HL-60 (cell line): ENCODE results near the gene PRICKLE2.

Experiments
- DNase-seq, 2 experiments: peaks; one replicate each; pipeline ENCODE4 v3.0.0-alpha.2; 2010 to 2020; ENCODE audit warnings: low read depth in 1 of 2, low spot score in 1 of 2
- H3K27ac ChIP-seq: fragments of 250-450 bp; sonication (Bioruptor Pico); replicated peaks from 2 replicates; pipeline ENCODE4 v1.5.1; 2020; ENCODE audit warnings: mild to moderate bottlenecking, moderate library complexity
- H3K27me3 ChIP-seq: fragments of 250-450 bp; sonication (Bioruptor Pico); 2 replicates; pipeline ENCODE4 v1.5.1; 2021; ENCODE audit warnings: mild to moderate bottlenecking, moderate library complexity; ENCODE audit not compliant: insufficient read depth, poor library complexity, severe bottlenecking
- H3K4me3 ChIP-seq: replicated peaks from 2 replicates; pipeline ENCODE4 v1.5.1; 2011; ENCODE audit warnings: mild to moderate bottlenecking, control low read depth, low read length; ENCODE audit not compliant: insufficient read depth
- GABPA ChIP-seq: IDR thresholded peaks from 2 replicates; pipeline ENCODE4 v1.6.1; 2012; ENCODE audit warnings: low read depth
- POLR2AphosphoS5 ChIP-seq: IDR thresholded peaks from 2 replicates; pipeline ENCODE4 v1.6.1; 2012; ENCODE audit warnings: low read depth
- SPI1 ChIP-seq: IDR thresholded peaks from 2 replicates; pipeline ENCODE4 v1.6.1; 2012; ENCODE audit warnings: low read depth, mild to moderate bottlenecking, borderline replicate concordance
- TF ChIP-seq, protein P1 (sequence below): IDR thresholded peaks from one replicate; pipeline ENCODE4 v1.5.1; 2011; ENCODE audit warnings: low read length, control low read depth, inconsistent platforms; ENCODE audit not compliant: insufficient read depth
- TF ChIP-seq, protein P2 (sequence below): IDR thresholded peaks from 2 replicates; pipeline ENCODE4 v1.6.1; 2012; ENCODE audit warnings: low read depth; ENCODE audit not compliant: insufficient replicate concordance

The PRICKLE2 gene

DNA sequence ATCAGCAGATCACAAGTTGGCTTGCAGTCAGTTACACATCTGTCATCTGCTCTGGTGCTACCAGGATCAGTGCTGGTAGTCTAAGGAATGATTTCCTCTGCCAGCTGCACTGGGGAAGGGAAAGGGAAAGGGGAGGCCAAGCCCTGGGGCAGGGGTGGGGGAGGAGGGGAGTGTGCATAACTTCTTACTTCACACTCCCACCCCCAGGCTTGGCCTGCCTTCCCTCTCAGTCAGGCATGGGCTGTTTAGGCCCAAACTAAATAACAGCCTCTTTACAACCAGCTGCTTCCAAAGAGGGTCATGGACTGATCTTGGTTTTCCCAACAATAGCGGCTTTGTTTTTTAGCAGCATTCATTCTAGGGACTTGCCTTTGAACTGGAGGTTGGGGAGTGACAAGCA lies 115.8 kb downstream of the PRICKLE2 start:
- no peak overlapping the region for H3K4me3 ChIP-seq
- no peaks in the 10 kb centered on the region for H3K27me3 ChIP-seq
- no peak for TF ChIP-seq POLR2AphosphoS5
- TF ChIP-seq, protein P1, sequence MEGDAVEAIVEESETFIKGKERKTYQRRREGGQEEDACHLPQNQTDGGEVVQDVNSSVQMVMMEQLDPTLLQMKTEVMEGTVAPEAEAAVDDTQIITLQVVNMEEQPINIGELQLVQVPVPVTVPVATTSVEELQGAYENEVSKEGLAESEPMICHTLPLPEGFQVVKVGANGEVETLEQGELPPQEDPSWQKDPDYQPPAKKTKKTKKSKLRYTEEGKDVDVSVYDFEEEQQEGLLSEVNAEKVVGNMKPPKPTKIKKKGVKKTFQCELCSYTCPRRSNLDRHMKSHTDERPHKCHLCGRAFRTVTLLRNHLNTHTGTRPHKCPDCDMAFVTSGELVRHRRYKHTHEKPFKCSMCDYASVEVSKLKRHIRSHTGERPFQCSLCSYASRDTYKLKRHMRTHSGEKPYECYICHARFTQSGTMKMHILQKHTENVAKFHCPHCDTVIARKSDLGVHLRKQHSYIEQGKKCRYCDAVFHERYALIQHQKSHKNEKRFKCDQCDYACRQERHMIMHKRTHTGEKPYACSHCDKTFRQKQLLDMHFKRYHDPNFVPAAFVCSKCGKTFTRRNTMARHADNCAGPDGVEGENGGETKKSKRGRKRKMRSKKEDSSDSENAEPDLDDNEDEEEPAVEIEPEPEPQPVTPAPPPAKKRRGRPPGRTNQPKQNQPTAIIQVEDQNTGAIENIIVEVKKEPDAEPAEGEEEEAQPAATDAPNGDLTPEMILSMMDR: no peak
- TF ChIP-seq GABPA: no peak
- TF ChIP-seq, protein P2, sequence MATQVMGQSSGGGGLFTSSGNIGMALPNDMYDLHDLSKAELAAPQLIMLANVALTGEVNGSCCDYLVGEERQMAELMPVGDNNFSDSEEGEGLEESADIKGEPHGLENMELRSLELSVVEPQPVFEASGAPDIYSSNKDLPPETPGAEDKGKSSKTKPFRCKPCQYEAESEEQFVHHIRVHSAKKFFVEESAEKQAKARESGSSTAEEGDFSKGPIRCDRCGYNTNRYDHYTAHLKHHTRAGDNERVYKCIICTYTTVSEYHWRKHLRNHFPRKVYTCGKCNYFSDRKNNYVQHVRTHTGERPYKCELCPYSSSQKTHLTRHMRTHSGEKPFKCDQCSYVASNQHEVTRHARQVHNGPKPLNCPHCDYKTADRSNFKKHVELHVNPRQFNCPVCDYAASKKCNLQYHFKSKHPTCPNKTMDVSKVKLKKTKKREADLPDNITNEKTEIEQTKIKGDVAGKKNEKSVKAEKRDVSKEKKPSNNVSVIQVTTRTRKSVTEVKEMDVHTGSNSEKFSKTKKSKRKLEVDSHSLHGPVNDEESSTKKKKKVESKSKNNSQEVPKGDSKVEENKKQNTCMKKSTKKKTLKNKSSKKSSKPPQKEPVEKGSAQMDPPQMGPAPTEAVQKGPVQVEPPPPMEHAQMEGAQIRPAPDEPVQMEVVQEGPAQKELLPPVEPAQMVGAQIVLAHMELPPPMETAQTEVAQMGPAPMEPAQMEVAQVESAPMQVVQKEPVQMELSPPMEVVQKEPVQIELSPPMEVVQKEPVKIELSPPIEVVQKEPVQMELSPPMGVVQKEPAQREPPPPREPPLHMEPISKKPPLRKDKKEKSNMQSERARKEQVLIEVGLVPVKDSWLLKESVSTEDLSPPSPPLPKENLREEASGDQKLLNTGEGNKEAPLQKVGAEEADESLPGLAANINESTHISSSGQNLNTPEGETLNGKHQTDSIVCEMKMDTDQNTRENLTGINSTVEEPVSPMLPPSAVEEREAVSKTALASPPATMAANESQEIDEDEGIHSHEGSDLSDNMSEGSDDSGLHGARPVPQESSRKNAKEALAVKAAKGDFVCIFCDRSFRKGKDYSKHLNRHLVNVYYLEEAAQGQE: no peak
- TF ChIP-seq SPI1: no peak
- H3K27ac ChIP-seq: no peak overlapping the region
- DNase-seq: no peak

DNA sequence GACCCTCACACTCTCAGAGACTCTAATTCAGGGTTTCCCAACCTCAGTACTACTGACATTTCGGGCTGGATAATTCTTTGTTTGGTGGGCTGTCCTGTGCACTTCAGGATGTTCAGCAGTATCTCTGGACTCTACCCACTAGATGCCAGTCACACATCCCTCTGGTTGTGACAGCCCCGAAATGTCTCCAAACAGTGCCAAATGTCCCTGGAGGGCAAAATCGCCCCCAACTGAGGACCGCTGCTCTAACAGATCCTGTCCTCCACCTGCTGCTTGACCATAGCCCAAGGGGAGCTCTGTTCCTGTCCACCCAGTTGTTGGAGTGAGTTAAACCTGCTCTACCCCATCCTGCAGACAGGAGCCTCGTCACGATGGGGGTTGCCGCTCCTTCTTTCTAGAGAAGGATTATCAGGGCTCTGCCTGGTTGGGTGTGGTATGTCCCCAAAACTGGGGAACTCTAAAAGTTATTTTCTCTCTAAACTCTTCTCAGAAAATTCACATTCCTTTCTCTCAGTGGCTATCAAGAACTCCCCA lies 116.4 kb downstream of the PRICKLE2 start:
- Histone ChIP-seq H3K4me3 (no peak overlapping the region), H3K27me3 (no peaks in the 10 kb centered on the region), H3K27ac (no peak overlapping the region)
- TF ChIP-seq, protein P2: no peak
- no peak for TF ChIP-seq SPI1
- TF ChIP-seq GABPA: no peak
- TF ChIP-seq, protein P1: no peak
- no peak for TF ChIP-seq POLR2AphosphoS5
- no peak for DNase-seq

DNA sequence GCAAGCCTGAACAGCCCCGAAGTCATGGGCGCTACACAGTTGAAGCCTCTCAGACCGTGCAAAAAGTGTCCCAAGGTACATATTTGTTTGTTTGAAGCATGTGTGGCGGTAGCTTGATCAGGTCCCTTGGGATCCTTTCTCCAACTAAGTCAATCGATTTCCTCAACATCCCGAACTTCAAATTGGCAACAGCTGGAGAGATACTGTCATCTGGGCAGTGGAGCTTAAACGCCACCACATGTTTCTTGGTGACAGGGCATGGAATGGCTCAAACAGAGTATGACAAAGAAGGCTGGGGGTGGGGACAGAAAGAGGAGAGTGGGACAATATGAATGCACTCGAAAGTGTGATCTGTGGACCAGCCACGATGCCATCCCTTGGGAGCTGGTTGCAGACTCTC lies 117.0 kb downstream of the PRICKLE2 start:
- TF ChIP-seq POLR2AphosphoS5 (no peak), GABPA (no peak), SPI1 (no peak)
- TF ChIP-seq, protein P1: no peak
- TF ChIP-seq, protein P2: no peak
- H3K27ac ChIP-seq: no peak overlapping the region
- DNase-seq: no peak
- H3K4me3 ChIP-seq: no peak overlapping the region
- H3K27me3 ChIP-seq: no peaks in the 10 kb centered on the region
